Natural killer cell treated with Interleukin-12 subunit alpha and Interleukin-12 subunit beta and Interleukin-15 and Interleukin-18, amount 100 ng/mL, for 72 hours (primary cell): ENCODE data around the gene ANKRD9. TPM values are rescaled to one million over a fixed set of nuclear protein-coding genes. Genes with fewer than 3 reads are reported as not detected.
"Not testable (repeated sequence)": the region's sequence is repeated elsewhere in the genome, so short reads cannot be mapped to it uniquely, and the experiment has no call there.

Source experiments
- ATAC-seq, 2 donors: fragments of 150-1000 bp; cut with Tn5 transposase in 1 of 2; sonication (Bioruptor Pico), chemical (Tn5 transposase) in 1 of 2; 2 replicates each; pipeline ENCODE4 v1.10.0; 2021
- DNase-seq: peaks from one replicate; pipeline ENCODE4 v3.0.0; 2022; ENCODE audit warnings: low spot score
- H3K27ac Mint-ChIP-seq, 2 donors: 1 replicate in 1 of 2; 2 replicates in 1 of 2; pipeline ENCODE4 v1.8.0; 2022; ENCODE audit warnings: mixed read lengths in 2 of 2, mild to moderate bottlenecking in 1 of 2, moderate library complexity in 1 of 2
- H3K27me3 Mint-ChIP-seq, 2 donors: 1 replicate in 1 of 2; 2 replicates in 1 of 2; pipeline ENCODE4 v1.8.0; 2022; ENCODE audit warnings: mixed read lengths in 2 of 2
- H3K36me3 Mint-ChIP-seq: one replicate; pipeline ENCODE4 v1.8.0; 2022; ENCODE audit warnings: mixed read lengths
- H3K4me1 Mint-ChIP-seq, 2 donors: 1 replicate in 1 of 2; 2 replicates in 1 of 2; pipeline ENCODE4 v1.8.0; 2022; ENCODE audit warnings: low read depth in 2 of 2, mixed read lengths in 2 of 2, mild to moderate bottlenecking in 1 of 2
- H3K4me3 Mint-ChIP-seq: one replicate; pipeline ENCODE4 v1.8.0; 2022; ENCODE audit warnings: mixed read lengths
- H3K9me3 Mint-ChIP-seq: 2 replicates; pipeline ENCODE4 v1.8.0; 2022; ENCODE audit warnings: mixed read lengths
- total RNA-seq, 2 donors: library from RNA; stranded (reverse); gene quantifications; one replicate each; pipeline ENCODE4 v1.2.3, GENCODE V29; 2022

Gene ANKRD9, protein sequence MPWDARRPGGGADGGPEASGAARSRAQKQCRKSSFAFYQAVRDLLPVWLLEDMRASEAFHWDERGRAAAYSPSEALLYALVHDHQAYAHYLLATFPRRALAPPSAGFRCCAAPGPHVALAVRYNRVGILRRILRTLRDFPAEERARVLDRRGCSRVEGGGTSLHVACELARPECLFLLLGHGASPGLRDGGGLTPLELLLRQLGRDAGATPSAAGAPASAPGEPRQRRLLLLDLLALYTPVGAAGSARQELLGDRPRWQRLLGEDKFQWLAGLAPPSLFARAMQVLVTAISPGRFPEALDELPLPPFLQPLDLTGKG
- total RNA-seq, result 10 to 100 TPM in 1 of 2 donors, 1 to 10 TPM in 1; 7.9 to 12.7 TPM

DNA sequence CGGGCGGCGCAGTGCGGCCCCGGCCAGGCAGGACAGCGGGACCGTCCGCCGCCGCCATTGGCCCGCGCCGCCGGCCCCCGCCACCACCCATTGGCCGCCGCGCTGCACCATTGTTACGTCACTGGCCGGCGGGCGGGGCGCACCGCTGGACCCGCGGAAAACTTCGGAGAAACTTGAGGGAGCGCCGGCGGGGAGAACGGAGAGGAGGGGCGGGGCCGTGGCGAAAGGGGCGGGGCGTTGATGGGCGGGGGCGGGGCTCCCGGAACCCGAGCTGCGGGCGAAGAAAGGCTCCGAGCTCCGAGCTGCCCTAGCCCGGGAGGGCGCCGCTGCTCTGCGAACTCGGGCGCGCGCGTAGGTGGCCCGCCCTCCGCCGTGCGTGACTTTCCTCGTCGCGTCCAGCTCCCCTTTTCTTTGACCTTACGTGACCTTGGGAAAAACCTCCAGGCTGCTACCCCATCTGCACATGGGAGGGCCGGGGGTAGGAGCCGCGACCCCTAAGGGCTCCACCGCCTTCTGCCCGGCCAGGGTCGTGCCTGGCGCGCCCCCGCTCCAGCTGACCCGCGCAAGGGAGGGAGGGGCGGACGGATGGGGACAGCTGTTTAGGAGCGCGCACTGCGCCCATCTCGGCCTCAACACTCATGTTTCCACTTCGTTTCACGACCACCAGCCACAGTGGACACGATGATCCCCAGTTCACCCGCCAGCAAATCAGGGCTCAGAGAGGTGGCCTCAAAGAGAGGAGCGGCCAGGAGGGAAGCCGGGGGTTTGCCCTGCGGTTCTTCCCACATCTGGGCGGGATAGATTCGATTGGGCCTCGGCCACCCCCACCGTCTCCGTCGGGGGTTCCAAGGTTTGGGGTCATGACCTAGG lies at the start of gene ANKRD9:
Gene ANKRD9, minus strand, starts transcription at position 31 of the 870 bp plus-strand sequence. CDS start 1,887 bp downstream, outside the sequence.
- H3K36me3 Mint-ChIP-seq, result no peaks in the 10 kb centered on the region
- DNase-seq (peak; percentile 96), ATAC-seq (peak; percentile 95 to 96)
- no peaks in the 10 kb centered on the region for H3K27me3 Mint-ChIP-seq
- no peaks in the 10 kb centered on the region for H3K9me3 Mint-ChIP-seq
- H3K27ac Mint-ChIP-seq, result peak within 1 kb of the TSS in 1 of 2 donors; percentile 23
- H3K4me1 Mint-ChIP-seq, result peaks cover 5 to 15% of the 10 kb centered on the region in 2 donors
- H3K4me3 Mint-ChIP-seq, result peak within 1 kb of the TSS; percentile 86

DNA sequence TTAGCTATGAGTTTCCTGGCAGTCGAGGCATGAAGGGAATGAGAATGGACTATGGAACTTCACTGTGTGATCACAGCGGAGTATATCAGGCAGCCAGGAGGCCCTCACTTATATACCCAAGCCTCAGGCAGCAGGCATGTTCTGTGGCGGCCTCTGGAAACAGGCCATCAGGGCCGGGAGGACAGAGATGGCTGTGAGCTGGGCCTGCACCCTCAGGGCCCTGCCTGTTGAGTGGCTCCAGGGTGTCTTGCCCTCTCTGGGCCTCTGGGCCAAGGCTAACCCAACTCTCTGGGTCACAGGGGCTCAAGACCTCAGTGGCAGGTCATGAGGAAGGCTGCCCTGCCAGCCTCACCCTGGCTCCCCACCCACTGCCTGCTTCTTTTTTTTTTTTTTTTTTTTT lies 49.0 kb upstream of the ANKRD9 start:
- no peak for DNase-seq
- Mint-ChIP-seq H3K9me3 (no peaks in the 10 kb centered on the region), H3K4me3 (no peak overlapping the region), H3K4me1 (no peaks in the 10 kb centered on the region), H3K27me3 (no peaks in the 10 kb centered on the region), H3K27ac (no peak overlapping the region), H3K36me3 (no peaks in the 10 kb centered on the region)
- no peak for ATAC-seq

DNA sequence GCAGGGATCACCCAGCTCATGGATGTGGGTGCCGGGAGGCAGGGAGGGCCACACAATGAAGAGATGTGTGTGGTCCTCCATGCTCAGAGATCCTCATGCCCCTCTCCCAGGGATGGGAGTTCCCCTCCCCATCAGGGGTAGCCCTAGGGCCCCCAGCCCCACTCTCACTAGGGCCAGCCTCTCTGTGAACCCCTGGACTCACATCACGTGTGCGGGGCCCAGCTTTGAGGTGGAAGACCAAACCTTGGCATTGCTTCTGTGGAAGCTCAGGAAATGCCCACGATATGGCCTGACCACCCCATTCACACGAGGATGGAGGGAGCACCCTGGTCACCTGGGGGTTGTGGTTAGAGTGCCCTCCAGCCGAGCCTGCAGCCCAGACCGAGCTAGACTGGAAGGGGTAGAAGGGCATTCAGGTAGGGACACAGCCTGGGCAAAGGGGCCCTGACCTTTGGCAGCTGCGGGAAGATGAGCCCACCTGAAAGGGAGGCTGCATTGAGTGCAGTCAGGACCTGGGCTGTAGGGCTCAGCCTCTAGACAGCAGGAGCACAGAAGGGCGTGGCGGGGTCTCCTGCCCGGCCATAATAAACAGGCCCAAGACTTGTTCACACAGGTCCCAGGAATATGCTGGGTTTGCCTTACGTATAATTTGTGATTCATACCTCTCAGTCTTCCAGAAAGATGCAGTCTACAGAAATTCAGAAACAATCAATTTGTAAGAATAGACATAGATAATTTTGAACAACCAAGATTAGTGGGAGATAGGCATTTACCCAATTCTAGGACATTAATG lies 48.1 kb upstream of the ANKRD9 start:
- H3K27ac Mint-ChIP-seq, result no peak overlapping the region
- no peaks in the 10 kb centered on the region for H3K9me3 Mint-ChIP-seq
- H3K4me1 Mint-ChIP-seq, result no peaks in the 10 kb centered on the region
- H3K4me3 Mint-ChIP-seq, result no peak overlapping the region
- no peaks in the 10 kb centered on the region for H3K36me3 Mint-ChIP-seq
- DNase-seq, result no peak
- no peak for ATAC-seq
- no peaks in the 10 kb centered on the region for H3K27me3 Mint-ChIP-seq

DNA sequence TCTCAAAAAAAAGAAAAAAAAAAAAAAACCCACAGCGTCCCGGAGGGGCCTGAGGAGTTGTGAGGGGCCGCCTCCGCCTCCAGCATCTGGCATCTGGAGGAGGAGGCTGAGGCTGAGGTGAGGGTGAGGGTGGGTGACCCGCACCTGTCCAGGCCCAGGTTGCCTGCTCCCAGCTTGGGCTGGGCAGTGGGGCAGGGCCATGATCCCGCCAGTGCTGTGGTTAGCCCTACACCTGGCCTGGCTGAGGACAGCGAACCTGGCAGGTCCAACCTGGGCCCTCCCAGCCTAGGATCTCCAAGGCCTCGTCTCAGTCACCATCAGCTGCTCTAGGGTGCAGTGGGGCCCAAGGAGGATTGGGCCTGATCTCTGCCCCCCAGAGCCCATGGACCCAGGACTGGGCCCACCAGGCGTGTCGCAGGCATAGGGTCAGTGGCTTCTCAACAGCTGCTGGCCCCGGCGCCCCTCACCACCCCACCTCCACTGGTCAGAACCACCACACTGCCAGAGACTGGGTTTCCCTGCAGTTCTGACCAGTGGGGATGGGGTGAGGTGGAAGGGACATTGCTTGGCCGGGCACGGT lies 46.6 kb upstream of the ANKRD9 start:
- no peak overlapping the region for H3K27ac Mint-ChIP-seq
- H3K36me3 Mint-ChIP-seq, result no peaks in the 10 kb centered on the region
- no peaks in the 10 kb centered on the region for H3K4me1 Mint-ChIP-seq
- H3K27me3 Mint-ChIP-seq, result no peaks in the 10 kb centered on the region
- DNase-seq (no peak), ATAC-seq (no peak)
- H3K9me3 Mint-ChIP-seq, result no peaks in the 10 kb centered on the region
- H3K4me3 Mint-ChIP-seq, result no peak overlapping the region

DNA sequence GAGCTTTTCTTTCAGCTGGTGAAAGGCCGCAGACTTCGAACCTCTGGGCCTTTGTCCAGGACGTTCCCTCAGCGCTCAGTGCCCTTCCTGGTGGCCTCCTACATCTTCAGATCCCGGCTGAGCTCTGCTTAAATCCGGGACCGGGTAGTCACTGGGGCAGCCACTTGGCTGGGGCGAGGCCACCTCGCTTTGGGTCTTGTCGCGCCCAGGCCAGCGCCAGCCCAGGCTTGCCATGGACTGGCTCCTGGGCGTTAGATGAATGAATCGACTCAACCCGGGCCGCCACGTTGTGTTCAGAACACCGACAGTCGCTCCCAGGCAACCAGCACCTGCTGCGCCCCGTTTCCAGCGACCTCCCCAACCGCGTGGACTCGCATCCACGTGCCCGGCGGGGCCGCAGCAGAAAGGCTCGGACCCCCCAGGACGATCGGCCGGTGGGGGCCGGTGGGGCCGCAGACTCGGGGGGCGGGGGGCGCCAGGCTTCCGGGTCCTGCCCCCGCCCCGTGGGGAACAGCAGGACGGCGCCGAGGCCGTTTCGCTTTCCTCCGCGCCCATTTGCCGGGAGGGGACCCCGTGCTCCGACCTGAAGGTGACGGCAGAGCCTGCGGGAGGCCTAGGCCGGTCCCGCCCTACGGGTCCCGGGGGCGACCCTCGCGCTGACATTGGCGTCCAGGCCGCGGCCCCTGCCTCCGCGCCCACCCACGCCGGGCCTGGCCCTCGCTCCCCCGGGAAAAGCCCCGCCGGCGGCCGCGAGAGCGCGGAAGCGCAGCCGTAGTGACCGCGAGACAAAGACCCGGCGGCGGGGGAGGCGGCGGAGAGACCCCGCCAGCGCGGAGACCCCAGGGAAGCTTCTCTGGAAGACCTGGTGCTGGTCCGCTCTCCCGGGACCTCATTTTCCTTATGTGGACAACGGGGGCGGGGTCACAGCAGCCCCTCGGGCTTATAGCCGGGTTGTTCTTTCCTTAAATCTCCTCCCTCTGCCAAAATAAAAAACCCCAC lies 45.5 kb upstream of the ANKRD9 start:
- no peaks in the 10 kb centered on the region for H3K4me1 Mint-ChIP-seq
- peak overlapping the region; percentile 55 for H3K4me3 Mint-ChIP-seq
- H3K36me3 Mint-ChIP-seq, result no peaks in the 10 kb centered on the region
- peak; percentile 79 for DNase-seq
- no peaks in the 10 kb centered on the region for H3K9me3 Mint-ChIP-seq
- no peak overlapping the region for H3K27ac Mint-ChIP-seq
- H3K27me3 Mint-ChIP-seq, result peaks cover 0 to 4% of the 10 kb centered on the region in 2 donors
- peak; percentile 83 to 88 for ATAC-seq

DNA sequence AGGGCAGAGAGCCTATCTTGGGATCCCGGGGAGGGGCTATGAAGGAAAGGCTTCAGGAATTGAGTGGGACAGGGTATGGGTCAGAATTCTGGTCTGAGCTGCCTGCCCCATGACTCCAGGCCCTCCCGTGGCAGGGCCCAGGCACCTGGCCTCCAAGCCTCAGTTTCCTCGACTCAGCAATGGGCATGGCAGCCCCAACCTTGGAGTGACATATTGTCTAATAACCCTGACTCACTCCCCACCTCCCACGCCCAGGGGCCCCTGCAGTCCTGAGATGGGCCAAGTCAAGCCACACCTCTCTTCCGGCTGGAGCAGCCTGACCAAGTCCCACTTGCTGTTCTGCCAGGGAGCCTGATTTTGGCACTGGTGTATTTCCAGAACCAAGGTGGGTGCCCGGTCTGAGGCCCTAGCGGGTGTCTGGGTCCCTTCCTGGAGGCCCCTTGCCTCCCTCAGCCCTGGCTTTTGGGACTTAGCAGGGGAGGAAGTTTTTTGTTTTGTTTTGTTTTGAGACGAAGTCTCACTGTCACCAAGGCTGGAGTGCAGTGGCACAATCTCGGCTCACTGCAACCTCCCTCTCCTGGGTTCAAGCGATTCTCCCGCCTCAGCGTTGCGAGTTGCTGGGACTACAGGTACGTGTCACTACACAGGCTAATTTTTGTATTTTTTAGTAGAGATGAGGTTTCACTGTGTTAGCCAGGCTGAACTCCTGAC lies 42.6 kb upstream of the ANKRD9 start:
- Mint-ChIP-seq H3K4me3 (no peak overlapping the region), H3K27ac (no peak overlapping the region), H3K27me3 (peaks cover 6 to 13% of the 10 kb centered on the region in 2 donors), H3K4me1 (no peaks in the 10 kb centered on the region), H3K9me3 (no peaks in the 10 kb centered on the region), H3K36me3 (no peaks in the 10 kb centered on the region)
- ATAC-seq (no peak), DNase-seq (no peak)

DNA sequence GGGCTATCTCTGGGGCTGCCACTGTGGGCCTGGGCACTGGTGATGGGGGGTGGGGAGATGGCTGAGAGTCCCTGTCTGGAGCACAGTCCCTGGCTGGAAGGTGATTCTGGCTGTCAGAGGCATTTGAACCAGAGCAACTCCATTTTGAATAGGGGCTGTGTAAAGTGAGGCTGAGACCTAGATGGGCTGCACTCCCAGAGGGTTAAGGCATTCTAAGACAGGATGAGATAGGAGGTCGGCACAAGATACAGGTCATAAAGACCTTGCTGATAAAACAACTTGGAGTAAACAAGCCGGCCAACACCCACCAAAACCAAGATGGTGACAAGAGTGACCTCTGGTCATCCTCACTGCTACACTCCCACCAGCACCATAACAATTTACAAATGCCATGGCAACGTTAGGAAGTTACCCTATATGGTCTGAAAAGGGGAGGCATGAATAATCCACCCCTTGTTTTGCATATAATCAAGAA lies 41.4 kb upstream of the ANKRD9 start:
- not testable (repeated sequence) for H3K27ac Mint-ChIP-seq, H3K36me3 Mint-ChIP-seq, H3K4me1 Mint-ChIP-seq, H3K9me3 Mint-ChIP-seq, DNase-seq, ATAC-seq, H3K4me3 Mint-ChIP-seq
- H3K27me3 Mint-ChIP-seq, result peaks cover 7 to 17% of the 10 kb centered on the region in 2 donors

DNA sequence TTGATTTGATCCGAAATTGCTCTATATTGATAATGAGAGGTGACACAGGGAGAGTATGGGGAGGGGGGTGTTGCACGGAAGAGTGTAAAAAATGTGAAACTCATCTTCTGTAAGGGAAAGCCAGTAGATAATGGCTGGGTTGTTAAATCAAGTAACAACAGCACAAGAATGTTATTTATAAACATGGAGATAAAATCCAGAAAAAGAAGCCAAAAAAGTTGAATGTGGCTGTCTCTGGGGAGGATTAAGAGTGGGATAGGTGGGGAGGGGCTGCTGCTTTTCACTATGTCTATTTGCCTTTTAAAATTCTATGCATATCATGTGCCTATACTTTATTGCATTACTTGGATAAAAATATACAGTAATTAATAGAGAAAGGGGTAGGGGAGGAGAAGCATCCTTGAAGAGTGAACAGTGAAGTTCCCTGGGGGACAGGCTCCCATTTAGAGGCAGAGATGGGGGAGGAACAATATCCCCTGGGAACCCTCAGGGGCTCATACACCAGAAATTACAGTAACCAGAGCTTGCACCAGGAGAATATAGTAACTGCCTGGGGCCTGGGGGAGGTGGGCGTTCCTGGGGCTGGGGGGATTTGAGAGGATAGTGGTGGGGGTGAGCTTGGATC lies 39.2 kb upstream of the ANKRD9 start:
- no peak overlapping the region for H3K4me3 Mint-ChIP-seq
- DNase-seq (no peak), ATAC-seq (no peak)
- peaks cover 22 to 29% of the 10 kb centered on the region in 2 donors for H3K27me3 Mint-ChIP-seq
- H3K36me3 Mint-ChIP-seq, result no peaks in the 10 kb centered on the region
- H3K9me3 Mint-ChIP-seq, result no peaks in the 10 kb centered on the region
- no peak overlapping the region for H3K27ac Mint-ChIP-seq
- H3K4me1 Mint-ChIP-seq, result peaks cover 0 to 5% of the 10 kb centered on the region in 2 donors

DNA sequence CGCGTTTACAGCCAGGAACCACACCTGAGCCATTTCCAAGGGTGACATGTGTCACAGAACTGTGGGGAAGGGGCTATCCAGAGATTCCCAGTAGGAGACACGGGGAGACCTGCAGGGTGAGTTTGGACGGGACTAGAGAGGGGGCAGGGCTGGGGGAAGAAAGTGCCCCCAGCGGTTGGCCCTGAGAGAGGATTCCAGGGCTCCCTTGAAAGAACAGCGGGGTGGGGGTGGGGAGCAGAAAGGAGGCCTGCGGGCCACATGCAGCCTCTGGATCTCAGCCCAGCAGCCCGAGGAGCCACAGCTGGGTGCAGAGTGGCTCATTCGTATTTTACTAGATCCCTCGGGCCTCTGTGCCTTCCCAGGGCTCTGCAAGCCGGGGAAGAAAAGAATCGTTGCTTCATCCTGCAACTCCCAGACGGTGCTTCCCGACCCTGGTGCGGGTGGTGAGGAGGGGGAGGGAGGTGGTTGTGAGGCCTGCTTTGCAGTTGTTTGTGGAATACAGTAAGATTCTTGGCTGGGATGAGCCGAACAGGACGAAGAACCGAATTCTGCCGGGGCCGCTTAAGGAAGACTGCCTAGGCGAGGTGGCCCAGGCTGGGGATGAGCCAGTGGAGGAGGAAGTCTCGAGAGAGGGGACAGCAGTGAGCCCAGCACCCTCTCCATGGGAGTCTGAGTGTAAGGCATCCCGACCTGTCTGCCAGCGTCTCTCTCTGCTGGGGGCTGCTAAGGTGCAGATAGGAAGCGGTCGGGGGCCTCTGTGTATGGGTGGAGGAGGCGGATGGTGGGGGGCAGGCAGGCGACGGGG lies 36.1 kb upstream of the ANKRD9 start:
- DNase-seq (no peak), ATAC-seq (no peak)
- Mint-ChIP-seq H3K4me3 (no peak overlapping the region), H3K9me3 (no peaks in the 10 kb centered on the region), H3K27me3 (peaks cover 22 to 34% of the 10 kb centered on the region in 2 donors), H3K36me3 (no peaks in the 10 kb centered on the region), H3K27ac (no peak overlapping the region), H3K4me1 (peaks cover 0 to 5% of the 10 kb centered on the region in 2 donors)

DNA sequence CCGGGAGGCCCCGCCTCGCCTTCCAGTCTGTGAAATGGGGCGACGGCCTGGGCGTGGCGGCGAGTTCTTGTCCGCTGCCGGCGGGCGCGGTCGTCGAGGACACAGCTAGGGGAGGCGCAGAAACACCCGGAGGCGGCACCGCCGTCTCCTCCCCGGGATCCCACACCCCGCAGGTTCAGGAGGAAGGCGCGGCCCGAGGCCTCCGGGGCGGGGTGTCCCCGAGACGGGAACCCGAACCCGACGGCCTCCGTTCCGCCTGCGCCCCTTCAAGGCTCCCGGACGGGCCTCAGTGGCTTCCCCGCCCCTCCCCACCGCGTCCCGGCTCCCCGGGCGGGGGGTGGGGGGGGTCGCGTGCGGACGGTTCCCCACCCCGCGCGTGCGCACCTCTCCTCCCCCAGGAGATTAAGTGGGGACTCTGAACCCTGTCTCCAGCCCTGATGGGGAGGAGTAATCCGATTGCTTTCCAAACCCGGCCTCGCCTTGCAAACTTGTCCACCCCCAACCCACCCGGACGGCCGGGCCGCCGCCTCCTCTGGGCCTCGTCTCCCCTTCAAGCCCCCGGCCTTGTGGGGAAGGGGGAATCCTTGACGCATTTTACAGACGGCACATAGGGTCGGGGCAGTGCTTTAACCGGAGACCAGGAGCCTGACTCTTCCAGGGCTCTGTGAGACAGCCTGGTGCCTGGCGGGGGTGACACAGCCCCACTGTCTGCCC lies 35.3 kb upstream of the ANKRD9 start:
- H3K27ac Mint-ChIP-seq, result no peak overlapping the region
- H3K36me3 Mint-ChIP-seq, result no peaks in the 10 kb centered on the region
- no peak overlapping the region for H3K4me3 Mint-ChIP-seq
- DNase-seq (no peak), ATAC-seq (peak; percentile 52 to 63)
- peaks cover 22 to 30% of the 10 kb centered on the region in 2 donors for H3K27me3 Mint-ChIP-seq
- no peaks in the 10 kb centered on the region for H3K9me3 Mint-ChIP-seq
- peaks cover 0 to 5% of the 10 kb centered on the region in 2 donors for H3K4me1 Mint-ChIP-seq
